HL-60/S4 treated with retinoic acid at 250 ng/mL for 4 days and 3 days (cell line): ENCODE measurements around the gene METTL4.

Experiments used
- in situ Hi-C: fragments of 300-500 bp; cut with MboI; formaldehyde crosslinking; loops from 2 replicates; pipeline ENCODE4 v1.7.0; 2022; ENCODE audit warnings: low sequenced_read_pairs

Gene METTL4

GRCh38 chr18:2529154-2529553, 42.2 kb downstream of the METTL4 start:
- in situ Hi-C loops = loop anchor here (25.0 kb wide), 2 partner anchors 192 to 417 kb away; no protein-coding TSS in a partner anchor

- in situ Hi-C loops = loop anchor here (25.0 kb wide), 2 partner anchors 189 to 414 kb away; no protein-coding TSS in a partner anchor
These were observed 45.0 kb downstream of the METTL4 start for GRCh38 chr18:2526329-2526728.

- in situ Hi-C loops = loop anchor here (25.0 kb wide), 2 partner anchors 187 to 412 kb away; no protein-coding TSS in a partner anchor
These were observed 46.5 kb downstream of the METTL4 start for GRCh38 chr18:2524794-2525198.

GRCh38 chr18:2522112-2522511, 49.2 kb downstream of the METTL4 start:
- in situ Hi-C loops = no loop called here

- in situ Hi-C loops = no loop called here
These were observed 52.8 kb downstream of the METTL4 start for GRCh38 chr18:2518473-2518872.

GRCh38 chr18:2515908-2516625, 55.2 kb downstream of the METTL4 start:
- in situ Hi-C loops = no loop called here

GRCh38 chr18:2515171-2515787, 56.0 kb downstream of the METTL4 start:
- in situ Hi-C loops = no loop called here

GRCh38 chr18:2513616-2514015, 57.7 kb downstream of the METTL4 start:
- in situ Hi-C loops = no loop called here

- in situ Hi-C loops = no loop called here
These were observed 59.2 kb downstream of the METTL4 start for GRCh38 chr18:2512059-2512458.

GRCh38 chr18:2511451-2511850, 59.9 kb downstream of the METTL4 start:
- in situ Hi-C loops = no loop called here

GRCh38 chr18:2510416-2510815, 60.9 kb downstream of the METTL4 start:
- in situ Hi-C loops = no loop called here

- in situ Hi-C loops = no loop called here
These were observed 62.6 kb downstream of the METTL4 start for GRCh38 chr18:2508678-2509077.

- in situ Hi-C loops = no loop called here
These were observed 63.1 kb downstream of the METTL4 start for GRCh38 chr18:2508155-2508554.

GRCh38 chr18:2504642-2505041, 66.7 kb downstream of the METTL4 start:
- in situ Hi-C loops = no loop called here

- in situ Hi-C loops = no loop called here
These were observed 68.4 kb downstream of the METTL4 start for GRCh38 chr18:2502880-2503279.

GRCh38 chr18:2502394-2502793, 68.9 kb downstream of the METTL4 start:
- in situ Hi-C loops = no loop called here

GRCh38 chr18:2497797-2498196, 73.5 kb downstream of the METTL4 start:
- in situ Hi-C loops = no loop called here

GRCh38 chr18:2495381-2495780, 75.9 kb downstream of the METTL4 start:
- in situ Hi-C loops = no loop called here

- in situ Hi-C loops = no loop called here
These were observed 76.4 kb downstream of the METTL4 start for GRCh38 chr18:2494921-2495320.
